ENCODE results near the gene SLC5A5. TPM values are rescaled to one million over a fixed set of nuclear protein-coding genes. Genes with fewer than 3 reads are reported as not detected.

The SLC5A5 gene
- total and polyA plus RNA-seq, 10 of the 15 experiments (the other 5 are each of a cell fraction or from before 2014, with no cell fraction given) = 0.02 to 0.08 (median 0.05) TPM; not detected in 3

GRCh38 chr19:17859533-17860330, 12.0 kb upstream of the SLC5A5 start, which contains the start of gene RPL18A:
Gene RPL18A, plus strand, starts transcription at chr19:17859910. Its CDS starts 47 bp downstream, at chr19:17859957.
- peak; percentile 99 for DNase-seq (ENCODE audit: low read depth, low spot score)
- Histone ChIP-seq H2AFZ (ENCODE audit: control insufficient read depth, low read depth, low read length) (peak within 1 kb of the TSS; percentile 89), H3K27ac (ENCODE audit: control insufficient read depth, insufficient read depth) (peak within 1 kb of the TSS; percentile 90), H3K79me2 (ENCODE audit: control insufficient read depth, insufficient read depth, low read length) (peaks cover 30% of the 10 kb centered on the region), H3K9ac (ENCODE audit: control insufficient read depth, insufficient read depth, low read length) (peak within 1 kb of the TSS; percentile 81), H3K36me3 (ENCODE audit: control insufficient read depth in 2 of 2, insufficient read depth in 2 of 2, low read length in 1 of 2) (peaks cover 23 to 28% of the 10 kb centered on the region in 2 experiments), H3K4me3 (peak within 1 kb of the TSS; percentile 92), H3K27me3 (replicated peaks in 1 of 2; ENCODE audit: control insufficient read depth in 2 of 2, insufficient read depth in 2 of 2, low read length in 1 of 2) (no peaks in the 10 kb centered on the region), H3K9me3 (replicated peaks; ENCODE audit: control insufficient read depth, insufficient read depth, low read length) (no peaks in the 10 kb centered on the region), H4K20me1 (ENCODE audit: control insufficient read depth, insufficient read depth) (peaks cover 17% of the 10 kb centered on the region), H3K4me1 (ENCODE audit: control insufficient read depth, insufficient read depth, low read length) (peaks cover 12% of the 10 kb centered on the region), H3K4me2 (ENCODE audit: control insufficient read depth, insufficient read depth) (peak within 1 kb of the TSS; percentile 71)
- CTCF ChIA-PET = interaction anchor here (0.6 to 4.8 kb wide), 43 partner anchors 8 to 455 kb away, joined by 3 to 251 read pairs (median 4); partner anchors contain the start of genes CCDC124, IL12RB1 and JAK3
- BruUV-seq (replicated peaks) = no TSS peak
- POLR2A ChIA-PET = interaction anchor here (0.5 to 2.1 kb wide), 15 partner anchors 10 to 413 kb away, joined by 3 to 65 read pairs (median 6); partner anchors contain the start of genes CCDC124 and JAK3
- in situ Hi-C loops (cut with MboI) = no loop called here
- RAD21 ChIA-PET (ENCODE audit: unreplicated experiment) = interaction anchor here (0.6 to 4.2 kb wide), 35 partner anchors 10 to 348 kb away, joined by 3 to 228 read pairs (median 5); partner anchors contain the start of genes CCDC124, FCHO1, JAK3 and PGLS
- WGBS (ENCODE audit: insufficient coverage, insufficient replicate concordance, low lambda C conversion rate, missing lambda C conversion rate) = under 1% methylated on average over 70 of the region's 80 CpGs
- FAIRE-seq = peak; percentile 100
- intact Hi-C loops (cut with micrococcal nuclease; ENCODE audit: unreplicated experiment) = loop anchor here (1.0 to 10.0 kb wide), 4 partner anchors 73 to 415 kb away; partner anchors contain the start of gene TMEM221
- peak; percentile 93 for ATAC-seq
- SMC1A ChIA-PET (ENCODE audit: uncharacterized antibody, unreplicated experiment) = interaction anchor here (0.7 to 4.5 kb wide), 17 partner anchors 10 to 351 kb away, joined by 3 to 137 read pairs (median 4); partner anchors contain the start of gene CCDC124
- TF ChIP-seq E2F8 (IDR thresholded peaks at IDR 0.05; ENCODE audit: low read depth, partially characterized antibody) (no peak), JUNB (IDR thresholded peaks at IDR 0.05) (no peak), POU2F2 (IDR thresholded peaks at IDR 0.05; ENCODE audit: borderline replicate concordance, low read depth, low read length) (peak; percentile 87), EP300 (IDR thresholded peaks at IDR 0.05; ENCODE audit: borderline replicate concordance in 1 of 2, control insufficient read depth in 1 of 2, low read depth in 2 of 2, low read length in 2 of 2) (no peak), PAX5 (IDR thresholded peaks at IDR 0.05; ENCODE audit: borderline replicate concordance, low read depth, low read length) (peak; percentile 83), ATF7 (IDR thresholded peaks at IDR 0.05; ENCODE audit: low read depth) (no peak), SUPT20H (IDR thresholded peaks at IDR 0.05; ENCODE audit: borderline replicate concordance, control insufficient read depth, low read depth, low read length) (no peak), EGR1 (IDR thresholded peaks at IDR 0.05; ENCODE audit: borderline replicate concordance in 1 of 2, low read depth in 2 of 2, low read length in 2 of 2) (no peak), CREB1 (IDR thresholded peaks at IDR 0.05; ENCODE audit: low read depth) (peak; percentile 92), POLR2AphosphoS5 (IDR thresholded peaks at IDR 0.05; ENCODE audit: low read length) (peak; percentile 99), IRF3 (IDR thresholded peaks at IDR 0.05) (peak; percentile 95), ZNF687 (IDR thresholded peaks at IDR 0.05) (0 out of 2 replicates have a peak, but pooled peaks have one; percentile 33), IKZF1 (conservative IDR thresholded peaks at IDR 0.05) (peak; percentile 98)
